DND-41 (cell line): Measurements from ENCODE around the gene APH1B.

Source experiments
- EZH2 ChIP-seq: IDR thresholded peaks from 3 replicates; pipeline ENCODE4 v1.6.1; 2012; ENCODE audit warnings: borderline replicate concordance, low read depth, mild to moderate bottlenecking, moderate library complexity, low read length, inconsistent platforms; ENCODE audit not compliant: severe bottlenecking
- TF ChIP-seq, protein P1 (sequence below): IDR thresholded peaks from 2 replicates; pipeline ENCODE4 v1.5.1; 2012; ENCODE audit warnings: borderline replicate concordance, low read length, moderate library complexity, mild to moderate bottlenecking; ENCODE audit not compliant: poor library complexity, severe bottlenecking; ENCODE audit errors: extremely low read depth

DNA sequence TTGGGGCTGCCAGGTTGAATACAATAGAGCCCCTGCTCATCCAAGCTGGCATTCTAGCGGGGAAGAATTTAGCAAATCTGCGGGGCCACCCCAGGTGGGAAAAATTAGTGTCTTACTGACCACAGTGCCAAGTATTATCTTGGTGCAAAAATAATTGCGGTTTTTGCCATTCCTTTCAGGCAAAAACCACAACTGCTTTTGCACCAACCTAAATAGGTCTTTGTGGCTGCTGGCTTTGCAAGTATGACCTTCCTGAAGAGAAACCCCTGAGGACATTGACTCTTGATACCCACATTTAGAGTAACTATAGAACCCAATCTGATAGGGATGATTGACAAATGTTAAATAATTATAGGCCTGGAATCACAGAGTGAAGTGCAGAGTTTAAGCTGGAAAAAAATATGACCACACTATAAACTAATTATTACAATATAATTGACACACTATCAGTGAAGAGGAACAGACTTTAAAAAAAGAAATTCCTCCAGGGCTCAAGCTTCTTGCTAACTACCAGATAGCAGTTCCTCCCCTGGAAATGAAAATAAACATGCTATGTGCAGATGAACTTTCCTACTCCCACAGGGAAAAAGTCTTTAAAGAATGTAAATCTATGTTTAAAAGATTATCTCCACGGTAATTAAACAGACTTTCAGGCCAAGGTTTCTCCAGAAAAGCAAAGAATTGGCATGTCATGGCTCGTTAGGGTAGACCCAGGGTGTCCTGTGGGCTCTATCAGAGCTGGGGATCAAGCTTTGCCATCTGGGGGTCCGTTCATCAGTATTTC lies 69.9 kb downstream of the APH1B start:
- TF ChIP-seq EZH2, result no peak
- TF ChIP-seq, protein P1, sequence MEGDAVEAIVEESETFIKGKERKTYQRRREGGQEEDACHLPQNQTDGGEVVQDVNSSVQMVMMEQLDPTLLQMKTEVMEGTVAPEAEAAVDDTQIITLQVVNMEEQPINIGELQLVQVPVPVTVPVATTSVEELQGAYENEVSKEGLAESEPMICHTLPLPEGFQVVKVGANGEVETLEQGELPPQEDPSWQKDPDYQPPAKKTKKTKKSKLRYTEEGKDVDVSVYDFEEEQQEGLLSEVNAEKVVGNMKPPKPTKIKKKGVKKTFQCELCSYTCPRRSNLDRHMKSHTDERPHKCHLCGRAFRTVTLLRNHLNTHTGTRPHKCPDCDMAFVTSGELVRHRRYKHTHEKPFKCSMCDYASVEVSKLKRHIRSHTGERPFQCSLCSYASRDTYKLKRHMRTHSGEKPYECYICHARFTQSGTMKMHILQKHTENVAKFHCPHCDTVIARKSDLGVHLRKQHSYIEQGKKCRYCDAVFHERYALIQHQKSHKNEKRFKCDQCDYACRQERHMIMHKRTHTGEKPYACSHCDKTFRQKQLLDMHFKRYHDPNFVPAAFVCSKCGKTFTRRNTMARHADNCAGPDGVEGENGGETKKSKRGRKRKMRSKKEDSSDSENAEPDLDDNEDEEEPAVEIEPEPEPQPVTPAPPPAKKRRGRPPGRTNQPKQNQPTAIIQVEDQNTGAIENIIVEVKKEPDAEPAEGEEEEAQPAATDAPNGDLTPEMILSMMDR, result no peak
